Measurements from ENCODE around the gene RTTN.

Gene RTTN

DNA sequence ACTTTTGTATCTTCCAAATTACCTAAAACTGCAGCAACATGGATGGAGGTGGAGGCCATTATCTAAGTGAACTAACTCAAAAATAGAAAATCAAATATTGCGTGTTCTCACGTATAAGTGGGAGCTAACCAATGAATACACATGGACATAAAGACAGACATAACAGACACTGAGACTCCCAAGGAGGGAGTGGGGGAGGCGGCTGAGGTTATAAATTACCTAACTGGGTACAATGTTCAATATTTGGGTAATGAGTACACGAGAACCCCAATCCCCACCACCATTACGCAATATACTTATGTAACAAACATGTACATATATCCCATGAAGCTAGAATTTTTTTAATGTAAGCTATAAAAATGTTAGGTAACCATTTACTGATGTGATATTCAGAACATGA is 119.8 kb downstream of the RTTN start:
- no peak for TF ChIP-seq POLR2AphosphoS5 (IDR thresholded peaks at IDR 0.05; ENCODE audit: low read depth, low read length)
- TF ChIP-seq, protein P1, sequence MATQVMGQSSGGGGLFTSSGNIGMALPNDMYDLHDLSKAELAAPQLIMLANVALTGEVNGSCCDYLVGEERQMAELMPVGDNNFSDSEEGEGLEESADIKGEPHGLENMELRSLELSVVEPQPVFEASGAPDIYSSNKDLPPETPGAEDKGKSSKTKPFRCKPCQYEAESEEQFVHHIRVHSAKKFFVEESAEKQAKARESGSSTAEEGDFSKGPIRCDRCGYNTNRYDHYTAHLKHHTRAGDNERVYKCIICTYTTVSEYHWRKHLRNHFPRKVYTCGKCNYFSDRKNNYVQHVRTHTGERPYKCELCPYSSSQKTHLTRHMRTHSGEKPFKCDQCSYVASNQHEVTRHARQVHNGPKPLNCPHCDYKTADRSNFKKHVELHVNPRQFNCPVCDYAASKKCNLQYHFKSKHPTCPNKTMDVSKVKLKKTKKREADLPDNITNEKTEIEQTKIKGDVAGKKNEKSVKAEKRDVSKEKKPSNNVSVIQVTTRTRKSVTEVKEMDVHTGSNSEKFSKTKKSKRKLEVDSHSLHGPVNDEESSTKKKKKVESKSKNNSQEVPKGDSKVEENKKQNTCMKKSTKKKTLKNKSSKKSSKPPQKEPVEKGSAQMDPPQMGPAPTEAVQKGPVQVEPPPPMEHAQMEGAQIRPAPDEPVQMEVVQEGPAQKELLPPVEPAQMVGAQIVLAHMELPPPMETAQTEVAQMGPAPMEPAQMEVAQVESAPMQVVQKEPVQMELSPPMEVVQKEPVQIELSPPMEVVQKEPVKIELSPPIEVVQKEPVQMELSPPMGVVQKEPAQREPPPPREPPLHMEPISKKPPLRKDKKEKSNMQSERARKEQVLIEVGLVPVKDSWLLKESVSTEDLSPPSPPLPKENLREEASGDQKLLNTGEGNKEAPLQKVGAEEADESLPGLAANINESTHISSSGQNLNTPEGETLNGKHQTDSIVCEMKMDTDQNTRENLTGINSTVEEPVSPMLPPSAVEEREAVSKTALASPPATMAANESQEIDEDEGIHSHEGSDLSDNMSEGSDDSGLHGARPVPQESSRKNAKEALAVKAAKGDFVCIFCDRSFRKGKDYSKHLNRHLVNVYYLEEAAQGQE (IDR thresholded peaks at IDR 0.05; ENCODE audit: insufficient read depth in 1 of 2, low read depth in 2 of 2, low read length in 2 of 2): no peak
- no peak for TF ChIP-seq FOXP2 (optimal IDR thresholded peaks at IDR 0.05; ENCODE audit: borderline replicate concordance, extremely low read depth, extremely low read length, insufficient read depth)
- TF ChIP-seq TAF1 (IDR thresholded peaks at IDR 0.05; ENCODE audit: borderline replicate concordance, insufficient read depth, low read length): no peak
- no peak for TF ChIP-seq SIN3A (IDR thresholded peaks at IDR 0.05; ENCODE audit: borderline replicate concordance, insufficient read depth, low read length)

DNA sequence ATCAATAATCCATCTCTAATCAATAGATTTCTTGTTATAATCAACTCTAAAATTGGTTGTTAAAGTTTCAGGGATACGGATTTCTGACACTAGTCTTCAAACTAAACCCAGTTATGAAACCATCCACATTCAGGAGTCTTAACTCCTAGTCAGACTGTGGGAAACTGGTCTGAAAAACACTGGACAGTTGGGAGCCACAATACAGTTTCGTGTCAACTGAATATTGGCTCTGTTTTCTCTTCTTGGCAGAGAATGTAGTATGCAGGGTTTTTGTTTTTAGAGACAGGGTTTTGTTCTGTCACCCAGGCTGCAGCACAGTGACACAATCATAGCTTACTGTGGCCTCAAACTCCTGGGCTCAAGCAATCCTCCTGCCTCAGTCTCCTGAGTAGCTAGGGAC is 123.1 kb downstream of the RTTN start:
- no peak for TF ChIP-seq FOXP2 (optimal IDR thresholded peaks at IDR 0.05; ENCODE audit: borderline replicate concordance, extremely low read depth, extremely low read length, insufficient read depth)

DNA sequence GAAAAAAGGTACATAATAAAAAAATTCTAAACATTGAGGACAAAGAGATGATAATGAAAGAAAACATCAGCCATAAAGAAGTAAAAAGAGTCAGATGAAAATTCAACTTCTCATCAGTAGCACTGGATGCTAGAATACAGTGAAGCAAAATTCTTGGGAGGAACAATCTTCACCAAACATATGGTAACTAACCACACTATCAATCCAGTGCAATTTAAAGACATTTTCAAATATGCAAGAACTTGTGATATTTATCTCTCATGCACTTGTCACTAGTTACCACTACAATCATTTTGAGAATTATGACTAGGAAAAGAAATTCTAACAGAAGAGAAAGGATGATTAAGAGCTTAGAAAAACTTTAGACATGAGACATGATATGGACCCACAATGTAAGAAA is 127.4 kb downstream of the RTTN start:
- TF ChIP-seq SIN3A (IDR thresholded peaks at IDR 0.05; ENCODE audit: borderline replicate concordance, insufficient read depth, low read length): no peak
- no peak for TF ChIP-seq POLR2AphosphoS5 (IDR thresholded peaks at IDR 0.05; ENCODE audit: low read depth, low read length)
- TF ChIP-seq TAF1 (IDR thresholded peaks at IDR 0.05; ENCODE audit: borderline replicate concordance, insufficient read depth, low read length): no peak
- TF ChIP-seq, protein P1 (IDR thresholded peaks at IDR 0.05; ENCODE audit: insufficient read depth in 1 of 2, low read depth in 2 of 2, low read length in 2 of 2): no peak
- TF ChIP-seq FOXP2 (optimal IDR thresholded peaks at IDR 0.05; ENCODE audit: borderline replicate concordance, extremely low read depth, extremely low read length, insufficient read depth): no peak

DNA sequence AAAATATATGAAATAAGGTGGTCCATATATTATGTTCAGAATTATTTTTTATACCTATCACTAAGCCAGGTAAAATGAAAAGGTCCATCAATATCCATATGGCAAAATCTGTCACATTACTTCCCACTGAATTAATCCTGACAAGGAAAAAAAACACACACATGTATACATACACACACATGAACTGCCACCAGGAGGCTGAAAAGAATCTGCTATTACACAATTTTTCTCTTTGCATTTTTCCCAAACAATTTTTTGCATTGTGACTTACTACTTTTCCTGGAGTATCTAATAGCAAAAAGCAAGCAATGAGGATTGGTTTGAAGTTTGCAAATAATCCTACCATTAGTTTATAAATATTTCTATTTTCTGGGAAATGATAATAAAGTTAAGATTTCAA is 129.6 kb downstream of the RTTN start:
- TF ChIP-seq FOXP2 (optimal IDR thresholded peaks at IDR 0.05; ENCODE audit: borderline replicate concordance, extremely low read depth, extremely low read length, insufficient read depth) (no peak), TAF1 (IDR thresholded peaks at IDR 0.05; ENCODE audit: borderline replicate concordance, insufficient read depth, low read length) (no peak), SIN3A (IDR thresholded peaks at IDR 0.05; ENCODE audit: borderline replicate concordance, insufficient read depth, low read length) (no peak), POLR2AphosphoS5 (IDR thresholded peaks at IDR 0.05; ENCODE audit: low read depth, low read length) (no peak)
- TF ChIP-seq, protein P1 (IDR thresholded peaks at IDR 0.05; ENCODE audit: insufficient read depth in 1 of 2, low read depth in 2 of 2, low read length in 2 of 2): no peak

DNA sequence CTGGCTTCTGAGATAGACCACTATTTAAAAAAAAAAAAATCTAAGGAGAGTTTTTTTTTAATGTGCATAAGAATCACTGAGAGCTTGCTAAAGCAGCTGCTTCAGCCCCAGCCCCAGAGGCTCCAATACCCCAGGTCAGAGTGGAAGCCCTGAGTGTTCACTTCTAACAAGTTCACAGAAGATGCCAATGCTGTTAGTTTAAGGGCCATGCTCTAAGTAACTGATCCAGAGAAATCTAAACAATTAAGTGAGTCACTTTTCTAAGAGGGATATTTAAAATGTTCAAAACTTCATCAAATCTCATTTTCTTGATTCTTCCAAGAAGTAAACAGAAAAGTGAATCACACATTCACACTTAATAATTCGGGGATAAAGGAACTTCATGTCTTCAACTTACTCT is 131.4 kb downstream of the RTTN start:
- TF ChIP-seq POLR2AphosphoS5 (IDR thresholded peaks at IDR 0.05; ENCODE audit: low read depth, low read length): no peak
- no peak for TF ChIP-seq TAF1 (IDR thresholded peaks at IDR 0.05; ENCODE audit: borderline replicate concordance, insufficient read depth, low read length)
- TF ChIP-seq, protein P1 (IDR thresholded peaks at IDR 0.05; ENCODE audit: insufficient read depth in 1 of 2, low read depth in 2 of 2, low read length in 2 of 2): no peak
- TF ChIP-seq FOXP2 (optimal IDR thresholded peaks at IDR 0.05; ENCODE audit: borderline replicate concordance, extremely low read depth, extremely low read length, insufficient read depth): no peak
- TF ChIP-seq SIN3A (IDR thresholded peaks at IDR 0.05; ENCODE audit: borderline replicate concordance, insufficient read depth, low read length): no peak

All from PFSK-1 (cell line).